ENCODE data around the gene CTSE. TPM values are rescaled to one million over a fixed set of nuclear protein-coding genes. Genes with fewer than 3 reads are reported as not detected.

Gene CTSE
- total RNA-seq, 1 donor from 2014 or later, result not detected

DNA sequence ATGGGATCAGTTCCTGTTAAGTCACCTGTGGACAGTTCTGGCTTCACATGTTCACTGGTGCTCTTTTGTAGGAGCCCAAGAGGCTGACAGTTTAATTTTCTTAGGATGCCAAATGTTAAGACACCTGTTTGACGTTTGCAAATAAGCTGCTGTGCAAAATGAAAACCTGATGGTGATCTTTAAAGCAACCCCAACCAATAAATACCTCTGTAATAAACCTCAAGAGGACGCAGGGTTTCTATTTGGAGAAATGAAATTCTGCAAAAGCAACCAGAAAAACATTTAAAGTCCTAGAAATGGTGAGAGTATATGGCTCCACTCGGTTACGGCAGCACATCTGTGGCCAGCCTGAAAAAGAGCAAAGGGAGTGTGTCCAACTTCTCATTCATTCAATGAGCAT, 23.6 kb upstream of the CTSE start:
- ATAC-seq (ENCODE audit: low read depth), result no peak
- ChIA-PET CTCF (interaction anchor here (1.7 to 2.0 kb wide), 4 partner anchors 11 to 59 kb away, joined by 5 to 11 read pairs (median 6); no protein-coding TSS in a partner anchor), POLR2A (interaction anchor here (1.2 to 5.2 kb wide), 2 partner anchors 11 to 59 kb away, joined by 3 to 67 read pairs; no protein-coding TSS in a partner anchor)
- H3K4me1 Mint-ChIP-seq, result peaks cover 82% of the 10 kb centered on the region
- H3K36me3 Mint-ChIP-seq (ENCODE audit: low read depth), result peaks cover 41% of the 10 kb centered on the region
- no peaks in the 10 kb centered on the region for H3K27me3 Mint-ChIP-seq
- intact Hi-C loops (cut with micrococcal nuclease), result loop anchor here (10.0 kb wide), 1 partner anchor 878 kb away; the partner anchor contains the start of gene FCMR
- no peak for DNase-seq
- TF ChIP-seq, protein P1, sequence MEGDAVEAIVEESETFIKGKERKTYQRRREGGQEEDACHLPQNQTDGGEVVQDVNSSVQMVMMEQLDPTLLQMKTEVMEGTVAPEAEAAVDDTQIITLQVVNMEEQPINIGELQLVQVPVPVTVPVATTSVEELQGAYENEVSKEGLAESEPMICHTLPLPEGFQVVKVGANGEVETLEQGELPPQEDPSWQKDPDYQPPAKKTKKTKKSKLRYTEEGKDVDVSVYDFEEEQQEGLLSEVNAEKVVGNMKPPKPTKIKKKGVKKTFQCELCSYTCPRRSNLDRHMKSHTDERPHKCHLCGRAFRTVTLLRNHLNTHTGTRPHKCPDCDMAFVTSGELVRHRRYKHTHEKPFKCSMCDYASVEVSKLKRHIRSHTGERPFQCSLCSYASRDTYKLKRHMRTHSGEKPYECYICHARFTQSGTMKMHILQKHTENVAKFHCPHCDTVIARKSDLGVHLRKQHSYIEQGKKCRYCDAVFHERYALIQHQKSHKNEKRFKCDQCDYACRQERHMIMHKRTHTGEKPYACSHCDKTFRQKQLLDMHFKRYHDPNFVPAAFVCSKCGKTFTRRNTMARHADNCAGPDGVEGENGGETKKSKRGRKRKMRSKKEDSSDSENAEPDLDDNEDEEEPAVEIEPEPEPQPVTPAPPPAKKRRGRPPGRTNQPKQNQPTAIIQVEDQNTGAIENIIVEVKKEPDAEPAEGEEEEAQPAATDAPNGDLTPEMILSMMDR (IDR thresholded peaks at IDR 0.05), result no peak
- H3K4me3 Mint-ChIP-seq, result peak overlapping the region; percentile 39
- H3K27ac Mint-ChIP-seq, result peak overlapping the region; percentile 95
- H3K9me3 Mint-ChIP-seq, result no peaks in the 10 kb centered on the region

DNA sequence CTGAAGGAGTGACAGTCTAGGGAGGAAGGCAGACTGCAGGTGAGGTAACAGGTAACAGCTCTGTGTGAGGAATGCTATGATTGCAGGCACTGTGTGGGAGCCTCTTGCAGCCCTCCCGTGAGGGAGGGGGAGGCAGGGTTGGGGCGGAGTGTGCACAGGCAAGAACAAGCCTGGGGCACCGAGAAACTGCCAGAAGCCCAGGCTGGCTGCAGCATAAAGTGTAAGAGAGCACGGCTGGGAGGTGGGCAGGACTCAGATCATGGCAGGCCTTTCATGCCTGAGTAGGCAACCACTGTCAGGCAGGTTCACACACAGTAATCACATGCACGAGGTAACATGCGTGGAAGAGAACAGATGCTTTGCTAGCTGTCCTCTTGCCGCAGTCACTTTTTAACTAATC, 17.9 kb upstream of the CTSE start:
- Mint-ChIP-seq H3K4me1 (peaks cover 81% of the 10 kb centered on the region), H3K27ac (peak overlapping the region; percentile 89), H3K4me3 (peak overlapping the region; percentile 76), H3K36me3 (ENCODE audit: low read depth) (peaks cover 36% of the 10 kb centered on the region), H3K27me3 (no peaks in the 10 kb centered on the region), H3K9me3 (no peaks in the 10 kb centered on the region)
- TF ChIP-seq, protein P1 (IDR thresholded peaks at IDR 0.05), result no peak
- DNase-seq, result peak; percentile 36
- peak; percentile 90 for ATAC-seq (ENCODE audit: low read depth)
- POLR2A ChIA-PET, result interaction anchor here (0.6 to 3.1 kb wide), 3 partner anchors 10 to 18 kb away, joined by 3 to 24 read pairs (median 3); no protein-coding TSS in a partner anchor
- intact Hi-C loops (cut with micrococcal nuclease), result loop anchor here (1.0 to 10.0 kb wide), 2 partner anchors 9 to 883 kb away; partner anchors contain the start of gene FCMR
- CTCF ChIA-PET, result interaction anchor here (2.0 to 2.2 kb wide), 2 partner anchors 11 to 65 kb away, joined by 8 to 9 read pairs; no protein-coding TSS in a partner anchor

DNA sequence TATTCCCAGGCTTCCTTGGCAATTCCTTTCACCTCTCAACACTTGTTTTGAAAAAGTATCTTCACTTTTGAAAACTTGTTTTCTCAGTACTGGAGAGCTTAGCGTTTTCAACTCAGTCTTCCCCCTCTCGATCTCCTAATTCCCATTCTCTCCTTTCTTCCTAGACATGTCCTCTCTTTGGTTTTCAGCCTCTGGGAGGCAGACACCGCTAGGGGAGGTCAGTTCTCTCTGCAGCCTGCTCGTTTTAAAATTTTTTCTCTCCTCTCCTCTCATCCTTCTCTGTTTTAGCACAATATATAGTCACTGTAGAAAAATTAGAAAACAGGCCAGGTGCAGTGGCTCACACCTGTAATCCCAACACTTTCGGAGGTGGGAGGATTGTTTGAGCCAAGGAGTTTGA, 16.6 kb upstream of the CTSE start:
- Mint-ChIP-seq H3K27me3 (no peaks in the 10 kb centered on the region), H3K27ac (peak overlapping the region; percentile 82), H3K4me3 (peak overlapping the region; percentile 48), H3K9me3 (no peaks in the 10 kb centered on the region), H3K36me3 (ENCODE audit: low read depth) (peaks cover 36% of the 10 kb centered on the region), H3K4me1 (peaks cover 84% of the 10 kb centered on the region)
- CTCF ChIA-PET, result interaction anchor here (1.9 kb wide), 1 partner anchor 9 kb away, joined by 7 read pairs; no protein-coding TSS in a partner anchor
- ATAC-seq (ENCODE audit: low read depth), result no peak
- TF ChIP-seq, protein P1 (IDR thresholded peaks at IDR 0.05), result no peak
- DNase-seq, result no peak
- intact Hi-C loops (cut with micrococcal nuclease), result loop anchor here (10.0 kb wide), 1 partner anchor 884 kb away; the partner anchor contains the start of gene FCMR
- POLR2A ChIA-PET, result interaction anchor here (0.6 to 6.9 kb wide), 5 partner anchors 8 to 95 kb away, joined by 3 to 101 read pairs (median 4); no protein-coding TSS in a partner anchor

DNA sequence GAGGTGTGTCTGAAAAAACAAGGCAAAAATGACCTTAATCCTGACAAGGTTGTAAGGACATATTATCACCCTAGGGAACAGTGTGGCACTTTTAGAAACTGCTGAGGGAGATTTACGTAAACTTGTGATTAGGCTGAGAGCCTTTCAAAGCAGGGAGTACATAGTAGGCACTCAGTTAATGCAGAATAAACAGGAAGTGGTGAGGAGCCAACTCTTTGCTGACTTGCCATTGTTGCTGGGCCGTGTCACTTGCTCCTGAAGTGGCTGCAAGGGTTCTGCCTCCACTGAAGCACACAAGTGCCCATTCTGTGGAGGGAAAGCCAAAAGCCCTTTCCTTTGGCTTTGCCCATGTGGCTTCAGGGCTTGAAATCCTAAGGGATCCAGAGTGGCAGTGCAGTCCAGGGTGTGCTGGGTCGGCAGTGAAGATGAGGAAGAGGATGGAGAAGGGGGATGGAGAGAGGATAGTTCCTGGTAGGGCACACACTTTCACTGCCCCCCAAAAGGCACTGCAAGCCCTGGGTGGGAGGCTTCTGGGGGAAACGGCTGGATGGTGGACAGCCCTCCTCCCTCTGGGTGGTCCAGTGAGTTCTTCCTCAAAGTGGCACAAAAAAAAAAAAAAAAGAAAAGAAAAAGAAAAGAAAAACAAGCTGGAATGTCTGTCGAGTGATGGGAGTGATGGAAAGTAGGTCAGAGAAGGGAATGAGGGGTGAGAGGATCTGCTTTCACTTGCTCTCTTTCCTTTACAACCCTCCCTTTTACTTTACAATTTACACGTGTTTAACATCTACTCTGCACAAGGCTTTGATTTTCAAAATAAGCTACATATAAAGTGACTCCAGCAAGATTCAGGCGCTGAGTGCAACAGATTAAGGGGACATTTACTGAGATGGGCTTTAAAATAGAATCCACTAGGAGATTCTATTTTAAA, 15.6 kb upstream of the CTSE start:
- H3K27me3 Mint-ChIP-seq, result no peaks in the 10 kb centered on the region
- H3K4me3 Mint-ChIP-seq, result peak overlapping the region; percentile 55
- no peaks in the 10 kb centered on the region for H3K9me3 Mint-ChIP-seq
- H3K27ac Mint-ChIP-seq, result peak overlapping the region; percentile 86
- ATAC-seq (ENCODE audit: low read depth), result no peak
- intact Hi-C loops (cut with micrococcal nuclease), result loop anchor here (1.0 kb wide), 1 partner anchor 9 kb away; no protein-coding TSS in a partner anchor
- TF ChIP-seq, protein P1 (IDR thresholded peaks at IDR 0.05), result no peak
- peaks cover 91% of the 10 kb centered on the region for H3K4me1 Mint-ChIP-seq
- ChIA-PET POLR2A (interaction anchor here (0.6 to 6.9 kb wide), 10 partner anchors 9 to 651 kb away, joined by 3 to 101 read pairs (median 4); no protein-coding TSS in a partner anchor), CTCF (interaction anchor here (1.8 to 1.9 kb wide), 2 partner anchors 8 to 247 kb away, joined by 4 to 7 read pairs; no protein-coding TSS in a partner anchor)
- DNase-seq, result no peak
- H3K36me3 Mint-ChIP-seq (ENCODE audit: low read depth), result peaks cover 38% of the 10 kb centered on the region
